Myocyte (in vitro differentiated cells): ENCODE measurements around the gene APOC1. TPM values are rescaled to one million over a fixed set of nuclear protein-coding genes. Genes with fewer than 3 reads are reported as not detected.
"Not testable (repeated sequence)": the region's sequence is repeated elsewhere in the genome, so short reads cannot be mapped to it uniquely, and the experiment has no call there.

ENCODE experiments used
- DNase-seq: peaks from one replicate; pipeline ENCODE4 v3.0.0-alpha.2; 2012; ENCODE audit warnings: low read depth
- polyA plus RNA-seq: library from polyadenylated mRNA; unstranded; fragments of >200 nt; gene quantifications from one replicate; pipeline ENCODE4 v1.2.1, GENCODE V29; 2012; ENCODE audit warnings: missing spikeins
- total RNA-seq: library from RNA; depleted of rRNA; stranded (reverse); fragments of >200 nt; gene quantifications from 2 replicates; pipeline ENCODE4 v1.2.3, GENCODE V29; 2014

Gene APOC1
- total RNA-seq: 21.8 and 52.3 TPM in 2 replicates
- 7.3 TPM for polyA plus RNA-seq

GRCh38 chr19:44914433-44915206 lies at the start of gene APOC1:
Gene APOC1, plus strand, starts transcription at chr19:44914608. Its CDS starts 284 bp downstream, at chr19:44914892.
- peak; percentile 90 for DNase-seq

- DNase-seq: no peak
These were observed 49.1 kb upstream of the APOC1 start for GRCh38 chr19:44865196-44865767.

GRCh38 chr19:44866664-44867063 lies 47.7 kb upstream of the APOC1 start:
- peak; percentile 19 for DNase-seq

- DNase-seq: no peak
These were observed 46.8 kb upstream of the APOC1 start for GRCh38 chr19:44867578-44867977.

GRCh38 chr19:44869733-44870470 lies 44.5 kb upstream of the APOC1 start:
- DNase-seq: peak; percentile 71

DNA sequence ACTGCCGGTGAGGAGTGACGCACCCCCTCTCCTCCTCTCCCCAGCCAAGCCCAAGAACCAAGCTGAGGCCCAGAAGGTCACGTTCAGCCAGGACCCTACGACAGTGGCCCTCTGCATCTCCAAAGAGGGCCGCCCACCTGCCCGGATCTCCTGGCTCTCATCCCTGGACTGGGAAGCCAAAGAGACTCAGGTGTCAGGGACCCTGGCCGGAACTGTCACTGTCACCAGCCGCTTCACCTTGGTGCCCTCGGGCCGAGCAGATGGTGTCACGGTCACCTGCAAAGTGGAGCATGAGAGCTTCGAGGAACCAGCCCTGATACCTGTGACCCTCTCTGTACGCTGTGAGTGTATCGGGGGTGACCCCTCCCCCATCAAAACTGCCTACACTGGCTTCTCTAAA lies 42.6 kb upstream of the APOC1 start:
- no peak for DNase-seq

- no peak for DNase-seq
These were observed 41.7 kb upstream of the APOC1 start for GRCh38 chr19:44872661-44873060.

- no peak for DNase-seq
These were observed 40.1 kb upstream of the APOC1 start for GRCh38 chr19:44874317-44874716.

GRCh38 chr19:44875666-44876451 lies 38.5 kb upstream of the APOC1 start:
- DNase-seq: peak; percentile 73

DNA sequence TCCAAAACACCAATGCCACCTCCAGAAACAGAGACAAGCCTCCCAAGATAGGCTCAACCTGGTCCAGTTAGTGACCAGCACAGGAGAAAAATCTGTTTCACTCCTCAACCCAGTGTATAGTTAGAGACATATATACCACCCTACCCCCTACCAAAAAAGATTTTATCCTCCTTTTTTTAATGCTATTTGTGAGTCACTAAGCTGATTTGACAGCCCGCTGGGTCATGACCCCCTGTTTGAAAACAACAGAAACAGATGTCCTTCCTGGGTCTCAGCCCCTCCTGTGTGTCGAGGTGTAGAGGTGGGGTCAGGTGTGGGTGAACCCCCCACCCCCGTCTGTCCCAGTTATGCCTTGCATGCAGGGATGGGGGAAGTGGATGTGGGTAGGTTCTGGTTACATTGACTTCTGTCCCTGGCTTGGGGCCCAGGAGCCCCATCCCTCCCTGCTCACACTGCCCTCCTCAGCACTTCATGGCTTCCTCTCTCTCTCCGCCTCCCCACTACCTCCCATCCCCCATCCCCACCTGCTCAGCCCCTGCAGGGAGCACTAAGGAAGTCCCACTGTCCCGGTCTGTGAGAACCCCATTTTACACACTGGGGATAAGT lies 37.4 kb upstream of the APOC1 start:
- DNase-seq: no peak

- no peak for DNase-seq
These were observed 36.1 kb upstream of the APOC1 start for GRCh38 chr19:44878120-44878865.

DNA sequence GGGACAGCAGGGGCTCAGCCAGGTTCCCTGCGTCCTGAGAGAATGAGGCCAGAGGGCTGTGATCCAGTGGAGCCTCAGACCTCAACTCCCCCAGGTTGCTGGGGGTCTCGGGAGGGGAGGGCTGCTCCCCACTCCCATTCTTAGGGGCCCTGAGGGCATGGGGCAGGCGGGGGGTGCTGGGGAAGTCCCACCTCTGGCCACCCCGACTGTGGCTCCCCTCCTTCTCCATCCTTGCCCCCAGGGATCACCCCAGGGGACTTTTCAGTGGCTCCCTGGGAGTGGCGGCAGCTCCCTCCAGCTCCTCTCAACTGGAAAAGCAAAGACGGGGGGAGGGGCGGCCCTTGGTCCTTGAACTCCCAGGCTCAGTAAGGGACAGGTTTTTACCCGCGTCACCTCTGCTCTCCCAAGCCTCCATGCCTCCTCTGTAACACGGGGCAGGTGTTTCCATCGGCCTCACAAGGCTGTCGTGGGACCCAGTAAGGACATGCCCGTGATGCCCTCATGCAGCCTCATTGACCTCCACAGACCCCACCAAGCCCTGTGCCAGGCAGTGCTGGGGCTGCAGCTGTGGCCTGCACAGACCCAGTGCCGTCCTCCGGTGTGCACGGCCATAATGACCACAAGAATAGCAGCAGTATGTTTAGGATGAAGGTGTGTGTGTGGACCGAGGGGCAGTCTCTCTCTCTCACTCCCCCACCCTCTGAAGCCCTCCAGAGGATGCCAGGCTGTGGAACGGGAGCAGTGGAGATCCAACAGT lies 34.9 kb upstream of the APOC1 start:
- DNase-seq: no peak

GRCh38 chr19:44882063-44882462 lies 32.3 kb upstream of the APOC1 start:
- no peak for DNase-seq

- DNase-seq: not testable (repeated sequence)
These were observed 31.6 kb upstream of the APOC1 start for GRCh38 chr19:44882619-44883397.

- no peak for DNase-seq
These were observed 30.5 kb upstream of the APOC1 start for GRCh38 chr19:44883922-44884321.

DNA sequence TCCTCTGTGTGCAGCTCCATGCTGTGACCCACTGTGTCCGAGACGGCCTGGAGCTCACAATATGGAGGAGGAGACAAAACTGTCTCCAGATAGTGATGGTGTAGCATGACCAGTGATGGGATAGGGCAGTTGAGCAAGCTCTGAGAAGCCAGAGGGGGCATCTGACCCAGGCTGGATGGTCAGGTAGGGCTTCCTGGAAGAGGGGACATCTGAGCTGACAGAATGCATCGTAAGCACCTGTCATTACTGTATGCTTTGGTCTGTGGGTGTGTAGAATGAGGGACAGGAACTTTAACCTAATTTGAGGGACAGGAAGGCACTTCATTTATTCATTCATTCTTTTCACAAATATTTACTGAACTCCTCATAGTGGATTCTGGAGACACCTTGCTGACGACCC lies 29.8 kb upstream of the APOC1 start:
- no peak for DNase-seq

- no peak for DNase-seq
These were observed 28.3 kb upstream of the APOC1 start for GRCh38 chr19:44886141-44886540.

DNA sequence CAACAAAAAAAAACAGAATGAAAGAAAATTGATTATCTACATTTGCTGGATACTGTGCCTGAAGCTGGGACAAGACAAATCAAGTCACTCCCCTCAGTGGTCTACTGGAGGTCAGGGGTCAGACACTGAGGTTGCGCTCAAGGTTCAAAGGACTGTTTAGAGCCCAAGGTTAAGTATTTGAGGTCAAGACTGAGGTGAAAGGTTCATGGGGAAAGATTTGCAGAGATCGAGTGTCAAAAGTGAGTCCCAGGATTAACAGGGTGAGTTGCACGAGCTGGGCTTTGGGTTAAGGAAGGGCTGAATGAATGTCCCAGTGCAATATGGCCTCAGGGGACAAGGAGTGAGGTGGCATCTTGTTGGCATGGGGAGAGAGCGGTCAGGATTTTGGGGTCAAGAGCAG lies 26.8 kb upstream of the APOC1 start:
- no peak for DNase-seq

- DNase-seq: not testable (repeated sequence)
These were observed 26.1 kb upstream of the APOC1 start for GRCh38 chr19:44888335-44888734.
